IMR-90 (cell line): ENCODE measurements around the gene ARSB.

Source experiments
- CTCF ChIP-seq: conservative IDR thresholded peaks from 2 replicates; pipeline ENCODE4 v1.5.1; 2012; ENCODE audit warnings: mild to moderate bottlenecking, low read depth, low read length, improper control_type of control experiment
- MXI1 ChIP-seq: IDR thresholded peaks from 2 replicates; pipeline ENCODE4 v1.6.1; 2012; ENCODE audit warnings: low read depth, mild to moderate bottlenecking, low read length, moderate library complexity, borderline replicate concordance
- POLR2A ChIP-seq: IDR thresholded peaks from 2 replicates; pipeline ENCODE4 v1.6.1; 2012; ENCODE audit warnings: mild to moderate bottlenecking, low read depth, low read length
- RCOR1 ChIP-seq: IDR thresholded peaks from 2 replicates; pipeline ENCODE4 v1.6.1; 2012; ENCODE audit warnings: mild to moderate bottlenecking, low read length, improper control_type of control experiment; ENCODE audit not compliant: insufficient replicate concordance

GRCh38 chr5:79008362-79008761 is 23.3 kb upstream of the ARSB start:
- no peak for TF ChIP-seq CTCF
- no peak for TF ChIP-seq RCOR1
- TF ChIP-seq MXI1 = no peak
- TF ChIP-seq POLR2A = no peak
